HG02981 (cell line): ENCODE data around the gene GGTLC1.

Experiments used
- ATAC-seq: cut with Tn5 transposase; IDR thresholded peaks from one replicate; pipeline ENCODE4 v1.9.1; 2021; ENCODE audit warnings: mild to moderate bottlenecking, moderate library complexity; ENCODE audit not compliant: unreplicated experiment

The GGTLC1 gene

DNA sequence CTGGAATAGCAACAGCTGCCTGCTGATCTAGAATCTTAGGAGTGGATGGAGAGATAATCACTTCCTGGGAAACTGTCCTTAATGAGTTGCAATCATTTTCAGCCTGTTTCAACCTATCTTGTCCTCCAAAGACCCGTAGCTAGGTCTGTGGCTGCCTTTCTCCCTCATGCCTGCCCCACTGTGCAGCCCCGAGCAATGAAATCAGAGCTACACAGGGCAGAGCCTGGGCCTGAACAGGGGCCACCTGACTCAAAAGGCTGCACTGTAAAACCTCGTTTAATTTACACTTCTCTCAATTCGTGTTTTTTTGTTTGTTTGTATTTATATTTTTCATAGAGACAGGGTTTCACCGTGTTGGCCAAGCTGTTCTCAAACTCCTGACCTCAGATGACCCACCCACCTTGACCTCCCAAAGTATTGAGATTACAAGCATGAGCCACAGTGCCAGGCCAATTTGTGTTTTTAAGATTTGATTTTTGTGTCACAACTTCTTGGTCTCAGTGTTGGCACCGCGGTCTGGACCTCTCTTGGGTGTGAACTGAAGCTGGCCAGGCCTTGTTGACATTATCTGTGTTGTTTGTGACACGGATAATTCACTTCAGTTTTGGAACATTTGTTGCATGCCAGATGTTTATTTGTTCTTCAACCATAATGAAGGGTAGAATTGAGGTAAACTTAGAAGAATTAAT, 21.5 kb downstream of the GGTLC1 start:
- no peak for ATAC-seq

DNA sequence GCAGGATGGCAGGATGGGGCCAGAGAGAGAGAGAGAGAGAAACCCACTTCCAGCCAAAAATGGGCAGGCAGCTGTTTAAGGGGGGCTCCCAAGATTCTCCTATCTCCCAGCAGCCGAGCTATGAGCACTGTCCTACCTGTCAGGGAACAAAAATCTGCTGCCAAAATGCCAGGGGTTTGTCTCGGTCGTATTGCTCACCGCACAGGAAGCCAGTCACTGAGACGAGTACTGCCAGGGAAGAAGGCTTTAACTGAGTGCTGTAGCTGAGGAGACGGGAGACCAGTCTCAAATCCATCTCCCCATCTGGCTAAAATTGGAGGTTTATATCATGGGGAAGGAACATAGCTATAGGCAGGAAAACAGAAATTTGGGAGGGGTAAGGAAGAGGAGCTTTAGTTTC, 22.3 kb downstream of the GGTLC1 start:
- no peak for ATAC-seq

DNA sequence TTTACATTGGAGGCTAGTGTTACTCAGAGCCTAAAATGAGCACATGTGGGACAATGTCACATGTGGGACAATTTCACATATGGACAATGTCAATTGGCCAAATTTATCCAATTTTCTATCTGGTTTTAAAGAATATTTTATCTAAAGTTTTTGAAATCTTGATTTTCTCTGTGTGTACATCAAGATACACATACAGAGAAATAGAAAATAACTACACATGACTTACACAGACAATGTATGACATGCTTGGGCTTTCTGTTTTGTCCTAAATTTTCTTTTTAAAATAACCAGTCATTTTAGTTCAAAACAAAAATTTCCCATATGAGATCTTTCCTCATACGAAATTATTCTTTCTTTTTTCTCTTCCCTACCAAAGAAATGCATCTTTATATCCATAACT, 24.6 kb downstream of the GGTLC1 start:
- ATAC-seq = no peak

DNA sequence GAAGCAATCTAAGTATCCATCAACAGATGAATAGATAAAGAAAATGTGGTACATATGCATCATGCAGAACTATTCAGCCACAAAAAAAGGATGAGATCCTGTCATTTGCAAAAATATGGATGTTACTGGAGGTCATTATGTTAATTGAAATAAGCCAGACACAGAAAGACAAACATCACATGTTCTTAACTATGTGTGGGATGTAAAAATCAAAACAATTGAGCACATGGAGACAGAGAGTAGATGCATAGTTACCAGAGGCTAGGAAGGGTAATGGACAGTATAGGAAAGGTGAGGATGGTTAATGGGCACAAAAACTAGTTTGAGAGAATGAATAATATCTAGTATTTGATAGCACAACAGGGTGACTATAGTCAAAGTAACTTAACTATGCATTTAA, 26.3 kb downstream of the GGTLC1 start:
- ATAC-seq = no peak

DNA sequence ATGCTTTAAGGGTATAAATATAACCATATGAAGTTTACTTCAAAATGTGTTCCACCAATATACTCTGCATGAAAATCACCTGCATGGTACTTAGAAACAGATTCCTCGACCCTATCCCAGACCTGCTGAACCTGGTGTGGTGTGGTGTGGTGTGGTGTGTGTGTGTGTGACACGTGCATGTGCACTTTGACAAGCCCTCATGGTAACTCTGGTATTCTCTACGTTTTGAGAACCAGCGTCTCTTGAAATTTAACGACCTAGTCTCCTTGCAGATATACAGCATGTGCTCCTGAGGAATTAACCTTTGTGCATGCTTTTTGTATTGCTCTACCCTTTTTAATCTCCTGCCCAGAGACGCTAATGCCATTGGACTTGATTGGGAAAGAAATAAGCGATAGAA, 29.5 kb downstream of the GGTLC1 start:
- ATAC-seq = no peak

DNA sequence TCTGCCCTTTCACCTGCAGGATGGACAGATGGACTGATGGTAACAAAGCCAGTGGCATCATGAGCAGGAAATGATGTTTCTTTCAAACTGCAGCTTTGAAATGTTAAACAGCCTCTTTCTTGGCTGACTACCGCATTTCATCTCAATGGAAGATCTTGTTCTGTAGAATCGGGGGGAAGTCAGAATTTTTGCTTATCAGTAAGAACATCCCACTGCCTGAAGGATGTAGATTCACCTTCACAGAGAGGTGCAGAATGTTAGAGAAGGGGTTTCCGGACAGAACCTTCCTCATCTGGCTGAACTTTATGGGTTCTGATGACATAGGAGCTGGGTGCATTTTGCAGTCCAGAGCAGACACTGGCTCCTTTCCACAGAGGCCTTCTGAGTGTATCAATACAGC, 32.7 kb downstream of the GGTLC1 start:
- ATAC-seq = no peak

DNA sequence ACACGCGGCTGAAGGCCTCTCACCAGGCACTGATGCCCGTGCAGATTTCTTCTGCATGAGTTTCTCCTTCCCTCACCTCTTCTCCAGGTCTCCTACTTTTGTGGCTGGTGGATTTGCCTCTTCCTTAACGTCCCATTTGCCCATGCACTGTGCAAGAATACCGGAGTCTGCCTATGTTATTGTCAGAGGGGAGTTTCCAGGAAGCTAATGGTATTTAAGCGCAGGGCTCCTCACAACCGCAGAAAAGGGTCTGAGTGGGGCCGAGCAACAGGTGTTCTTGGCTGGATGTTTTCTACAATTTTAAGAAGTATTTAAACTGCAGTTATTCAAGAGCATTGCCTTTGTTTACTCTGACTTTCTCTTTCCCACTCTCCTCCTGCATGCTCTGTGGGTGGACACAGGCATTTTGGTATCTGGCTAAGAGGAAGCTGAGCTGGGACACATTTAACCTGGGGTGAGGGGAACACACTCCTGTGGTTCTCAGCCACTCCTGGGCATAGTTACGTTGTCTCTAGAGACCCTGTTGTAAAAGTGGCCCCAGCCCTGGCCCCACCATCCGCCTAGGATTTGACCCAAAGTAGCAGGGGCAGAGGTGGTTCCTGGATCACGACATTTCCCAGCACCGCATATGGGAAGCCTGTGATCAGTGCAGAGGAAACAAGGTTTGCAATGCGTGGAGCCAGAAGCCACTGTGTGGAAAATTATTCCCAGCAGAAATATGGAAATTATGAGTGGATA, 34.4 kb downstream of the GGTLC1 start:
- ATAC-seq = no peak

DNA sequence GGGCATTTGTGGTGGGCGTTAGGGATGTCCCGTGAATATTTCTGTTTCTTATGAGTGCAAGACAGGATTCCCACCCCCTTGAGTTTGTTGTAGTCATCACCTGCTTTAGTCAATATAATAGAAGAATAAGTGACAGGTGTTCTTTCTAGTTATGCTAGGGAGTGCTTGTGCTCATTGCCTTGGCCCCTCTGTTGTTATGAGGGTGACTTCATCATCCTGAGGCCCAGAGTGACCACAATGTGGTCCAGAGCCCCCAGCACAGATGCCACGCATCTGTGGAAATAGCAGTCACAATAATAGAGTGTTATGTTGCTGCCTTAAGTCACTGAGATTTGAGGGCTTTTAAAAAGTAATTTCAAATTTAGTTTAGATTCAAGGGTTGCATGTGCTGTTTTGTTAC, 42.4 kb downstream of the GGTLC1 start:
- ATAC-seq = no peak

DNA sequence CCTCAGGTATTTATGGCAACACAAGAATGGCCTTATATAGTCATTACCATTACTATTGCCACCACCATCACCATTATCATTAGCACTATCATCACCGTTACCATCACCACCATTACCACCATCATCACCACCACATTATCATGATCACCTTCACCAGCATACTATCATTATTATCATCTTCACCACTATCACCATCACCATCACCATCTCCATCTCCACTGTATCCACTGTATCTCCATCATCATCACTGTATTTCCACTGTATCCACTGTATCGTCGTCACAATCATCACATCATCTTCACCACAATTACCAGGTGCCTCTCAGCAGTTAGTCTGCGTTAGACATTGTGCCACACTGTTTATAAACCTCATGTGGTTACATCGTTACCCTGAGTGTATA, 45.3 kb downstream of the GGTLC1 start:
- no peak for ATAC-seq

DNA sequence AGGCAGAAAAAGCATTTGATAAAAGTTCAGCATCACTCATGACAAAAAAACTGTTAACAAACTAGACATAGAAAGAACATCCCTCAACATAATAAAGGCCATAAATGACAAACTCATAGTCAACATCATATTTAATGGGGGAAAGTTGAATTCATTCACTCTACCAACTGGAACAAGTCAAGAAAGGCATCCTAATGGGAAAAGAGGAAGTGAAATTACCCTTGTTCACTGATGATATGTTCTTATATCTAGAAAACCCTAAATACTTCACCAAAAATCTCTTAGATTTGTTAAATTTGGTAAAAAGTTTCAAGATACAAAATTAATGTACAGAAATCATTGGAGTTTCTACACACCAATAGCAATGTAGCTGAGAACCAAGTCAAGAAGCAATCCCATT, 48.9 kb downstream of the GGTLC1 start:
- no peak for ATAC-seq

DNA sequence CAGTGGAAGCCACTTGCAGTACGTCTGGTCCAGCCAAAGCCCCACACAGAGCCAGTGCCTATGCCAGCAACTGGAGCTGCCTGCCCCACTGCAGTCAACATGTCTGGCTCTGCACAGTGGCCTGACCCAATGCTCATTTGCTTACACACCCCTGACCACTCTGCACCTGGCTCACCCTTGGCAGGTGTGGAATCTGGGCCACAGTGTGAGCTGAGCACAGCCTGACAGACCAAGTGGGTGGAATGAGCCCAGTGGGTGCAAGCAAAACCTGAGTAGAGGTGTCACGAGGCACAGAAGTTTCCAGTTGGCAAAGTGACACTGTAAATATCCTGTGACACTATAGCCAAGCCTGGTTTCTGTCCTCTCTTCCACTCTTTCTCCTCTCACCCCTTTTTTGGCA, 49.5 kb downstream of the GGTLC1 start:
- ATAC-seq = no peak

DNA sequence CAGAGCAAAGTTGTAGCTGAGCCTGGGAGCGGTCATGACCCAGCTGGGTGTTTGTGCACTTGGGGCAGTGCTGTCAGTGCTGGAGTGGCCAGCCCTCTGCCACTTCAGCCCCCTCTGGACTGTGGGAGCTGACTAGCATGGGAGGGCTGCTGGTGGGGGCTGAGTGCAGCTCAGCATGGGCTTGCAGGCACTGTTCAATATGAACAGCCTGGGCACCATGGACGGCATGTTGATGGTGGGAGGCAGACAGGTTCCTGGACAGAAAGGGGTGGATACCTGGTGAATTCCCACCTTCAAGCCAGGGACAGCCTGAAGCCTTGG, 50.5 kb downstream of the GGTLC1 start:
- no peak for ATAC-seq

DNA sequence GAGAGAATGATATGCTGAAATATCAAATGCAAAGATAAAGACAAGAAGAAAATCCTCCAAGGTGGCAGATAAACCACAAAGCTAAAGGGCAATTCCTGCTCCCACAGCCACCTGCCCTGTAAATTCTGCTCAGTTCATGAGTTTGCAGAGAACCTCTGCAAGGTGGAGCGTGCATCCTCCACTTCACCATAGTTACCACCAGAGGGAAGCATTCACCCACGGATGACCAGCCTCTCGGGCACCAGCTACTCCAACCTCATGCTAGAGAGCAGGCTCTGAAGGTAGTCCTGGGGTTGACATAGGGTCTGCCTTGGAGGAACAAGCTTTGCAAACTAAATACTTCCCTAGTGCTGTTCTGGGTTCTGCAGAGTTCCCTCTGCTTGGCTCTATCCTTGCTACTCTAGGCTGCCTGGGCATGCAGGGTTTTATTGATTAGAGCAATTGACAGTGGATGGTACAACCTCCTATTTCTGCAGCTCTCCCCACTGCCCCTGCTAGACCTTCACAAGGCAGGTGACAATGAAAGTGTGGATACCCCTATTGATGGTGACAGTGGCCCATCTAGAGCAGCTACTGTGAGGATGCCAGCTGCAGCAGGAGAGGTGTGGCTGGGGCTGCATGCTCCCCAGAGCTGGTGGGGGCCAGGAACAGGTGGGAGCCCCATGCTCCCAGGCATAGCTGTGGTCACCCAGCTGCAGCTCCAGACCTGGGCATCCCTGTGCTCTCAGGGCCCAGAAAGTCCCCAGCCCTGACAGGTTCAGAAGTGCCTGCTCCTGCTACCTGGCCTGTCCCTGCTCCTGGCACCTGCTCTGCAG, 51.1 kb downstream of the GGTLC1 start:
- peak; percentile 69 for ATAC-seq
